Retina (tissue), 1 donor: ENCODE data around the gene PDE4C.

ENCODE experiments used
- DNase-seq: peaks from one replicate; pipeline ENCODE4 v3.0.0-alpha.2; 2016

PDE4C gene

DNA sequence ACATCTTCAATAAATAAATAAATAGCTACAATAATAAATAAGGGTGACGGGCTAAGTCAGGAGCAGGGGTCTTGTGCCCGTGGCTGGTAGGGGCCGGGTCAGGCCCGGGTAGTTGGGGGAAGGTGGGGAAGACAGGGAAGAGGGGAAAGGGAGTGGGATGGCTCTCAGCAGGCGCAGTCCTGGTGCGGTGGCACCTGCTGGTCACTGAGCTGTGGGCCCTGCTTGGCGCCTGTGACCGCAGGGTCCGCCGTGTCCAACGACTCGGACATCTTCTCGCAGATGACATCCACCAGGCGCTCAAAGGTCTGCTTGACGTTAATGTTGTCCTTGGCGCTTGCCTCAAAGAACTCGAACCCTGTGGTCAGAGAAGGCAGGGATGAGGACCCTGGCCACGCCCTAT lies 28.9 kb downstream of the PDE4C start:
- DNase-seq = no peak

DNA sequence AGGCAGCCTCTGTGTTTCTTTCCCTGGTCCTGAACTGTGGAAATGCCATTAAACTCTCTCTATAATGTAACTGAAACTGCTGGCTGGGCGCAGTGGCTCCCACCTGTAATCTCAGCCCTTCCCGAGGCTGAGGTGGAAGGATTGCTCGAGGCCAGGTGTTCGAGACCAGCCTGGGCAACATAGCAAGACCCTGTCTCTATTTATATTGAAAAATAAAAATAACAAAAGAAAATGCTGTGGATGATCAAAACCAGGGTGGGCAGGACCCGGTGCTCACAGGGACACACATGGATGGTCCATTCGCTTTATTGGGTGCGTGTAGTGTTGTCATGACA lies 29.8 kb downstream of the PDE4C start:
- no peak for DNase-seq

DNA sequence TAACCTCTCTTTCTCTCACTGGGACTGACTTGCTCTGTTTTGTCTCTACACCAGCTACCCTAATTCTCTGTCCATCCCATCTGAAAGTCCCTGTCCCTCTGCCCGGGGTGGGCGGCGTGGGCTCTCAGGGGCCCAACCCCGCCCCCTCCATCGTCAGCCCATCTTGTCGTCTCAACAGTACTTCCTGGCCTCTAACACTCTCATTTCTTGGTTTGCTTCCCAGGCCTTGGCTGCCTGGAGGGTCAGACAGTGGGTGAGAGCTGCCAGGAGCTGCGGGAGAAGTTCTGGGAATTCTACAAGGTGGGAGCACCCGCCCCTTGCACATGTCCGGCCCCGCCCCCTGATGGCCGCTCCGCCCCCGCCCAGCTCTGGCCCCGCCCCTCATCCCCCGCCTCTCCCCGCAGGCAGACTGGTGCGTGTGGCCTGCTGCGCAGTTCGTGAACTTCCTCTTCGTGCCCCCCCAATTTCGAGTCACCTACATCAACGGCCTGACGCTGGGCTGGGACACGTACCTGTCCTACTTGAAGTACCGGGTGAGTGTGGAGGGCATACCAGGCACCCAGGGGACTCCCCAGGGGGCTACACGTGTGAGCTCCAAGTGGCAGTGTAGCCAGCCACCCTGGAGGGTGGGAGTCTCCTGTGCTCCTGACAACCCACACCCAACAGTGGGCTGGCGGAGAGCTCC lies 31.5 kb downstream of the PDE4C start:
- DNase-seq = no peak

DNA sequence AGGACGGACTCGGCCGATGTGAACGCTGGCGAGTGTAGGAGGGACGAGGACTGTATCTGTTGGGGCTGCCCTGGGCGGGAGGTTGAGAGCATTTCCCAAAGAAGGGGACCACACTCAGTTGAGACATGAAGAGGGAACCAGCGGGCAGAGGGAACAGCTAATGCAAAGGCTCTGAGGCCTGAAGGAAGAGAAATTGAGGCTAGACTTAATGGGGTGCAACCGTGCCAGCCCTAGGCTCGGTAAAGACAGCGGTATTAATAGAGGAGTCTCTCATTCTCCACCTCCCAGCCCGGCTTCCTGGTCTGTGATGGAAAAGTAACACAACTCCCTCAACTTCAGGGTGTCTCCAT lies 32.1 kb downstream of the PDE4C start:
- DNase-seq = no peak

DNA sequence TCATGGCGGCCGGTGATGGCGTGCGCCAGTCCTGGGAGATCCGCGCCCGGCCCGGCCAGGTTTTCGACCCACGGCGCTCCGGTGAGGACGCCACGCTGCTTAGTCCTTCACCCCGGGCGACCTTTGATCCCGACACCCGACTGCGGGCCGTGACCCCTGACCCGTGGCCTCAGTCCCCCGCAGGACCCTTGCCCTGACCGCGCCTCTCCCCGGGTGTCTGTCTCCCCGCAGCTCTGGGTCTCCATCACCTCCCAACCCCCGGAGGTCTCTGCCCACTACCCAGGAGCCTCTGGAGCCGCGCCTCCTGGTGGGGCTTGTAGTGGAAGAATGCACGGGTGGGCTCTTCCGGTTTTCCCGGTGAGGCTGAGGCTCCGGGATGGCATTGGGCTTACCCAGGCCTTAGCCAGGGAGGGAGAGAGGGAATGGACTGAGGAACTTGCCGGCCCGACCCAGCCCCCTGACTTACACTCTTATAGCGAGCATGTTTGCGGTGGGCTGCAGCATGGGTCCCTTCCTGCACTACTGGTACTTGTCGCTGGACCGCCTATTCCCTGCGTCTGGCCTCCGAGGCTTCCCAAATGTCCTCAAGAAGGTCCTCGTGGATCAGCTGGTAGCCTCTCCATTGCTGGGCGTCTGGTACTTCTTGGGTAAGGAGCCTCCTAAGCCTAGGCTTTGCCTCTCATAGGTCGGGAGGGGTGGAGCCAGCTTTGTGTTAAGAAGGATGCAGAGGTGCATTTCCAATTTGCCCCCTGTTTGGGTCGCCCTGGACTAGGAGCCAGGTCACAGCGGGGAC lies 32.7 kb downstream of the PDE4C start:
- no peak for DNase-seq

DNA sequence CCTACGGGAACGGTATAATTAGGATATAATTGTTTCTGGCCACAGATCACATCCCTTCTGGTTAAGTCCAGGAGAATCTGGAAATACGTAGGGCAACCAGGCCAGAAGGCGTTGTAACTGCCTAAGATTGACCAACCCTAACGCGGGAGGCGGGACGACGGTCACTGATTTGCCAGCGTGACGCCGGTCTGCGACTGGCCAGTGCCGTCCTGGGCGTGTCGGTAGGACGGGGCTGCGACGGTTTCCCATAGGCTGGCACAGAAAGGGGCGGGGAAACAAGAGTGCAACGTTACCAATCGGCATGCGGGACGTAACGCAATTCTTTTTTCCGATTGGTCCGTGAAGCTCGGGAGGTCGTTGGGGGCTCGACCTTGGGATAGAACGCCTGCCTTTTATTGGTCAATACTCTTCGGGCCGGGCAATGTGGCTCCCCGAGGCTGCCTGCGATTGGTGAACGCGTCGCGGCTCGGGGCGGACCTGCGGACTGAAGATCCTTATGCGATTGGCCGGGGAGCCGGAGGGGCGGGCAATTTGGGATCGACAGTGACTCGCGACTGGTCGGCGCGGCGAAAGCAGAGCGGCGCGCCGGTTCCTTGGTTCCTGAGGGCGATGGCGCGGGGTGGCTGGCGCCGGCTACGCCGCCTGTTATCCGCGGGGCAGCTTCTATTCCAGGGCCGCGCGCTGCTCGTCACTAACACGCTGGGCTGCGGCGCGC lies 33.4 kb downstream of the PDE4C start, which contains the start of gene MPV17L2:
MPV17L2 (plus strand) TSS at position 546 of the 715 bp plus-strand sequence; CDS start at position 610, 64 bp downstream.
- DNase-seq = peak; percentile 98

DNA sequence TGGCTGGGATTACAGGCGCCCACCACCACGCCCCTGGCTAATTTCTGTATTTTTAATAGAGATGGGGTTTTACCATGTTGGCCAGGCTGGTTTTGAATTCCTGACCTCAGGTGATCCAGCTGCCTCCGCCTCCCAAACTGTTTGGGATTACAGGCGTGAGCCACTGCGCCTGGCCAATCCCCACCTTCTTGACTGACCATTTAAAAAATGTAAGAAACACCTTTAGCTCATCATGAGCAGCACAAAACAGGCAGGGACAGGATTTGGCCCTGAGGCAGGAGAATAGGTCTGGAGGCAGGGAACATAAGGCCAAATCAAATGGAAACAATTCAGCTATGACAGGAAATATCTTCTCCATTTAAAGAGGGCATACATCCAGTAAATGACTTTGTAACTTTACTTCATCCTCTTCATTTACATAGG lies 34.6 kb downstream of the PDE4C start:
- no peak for DNase-seq

DNA sequence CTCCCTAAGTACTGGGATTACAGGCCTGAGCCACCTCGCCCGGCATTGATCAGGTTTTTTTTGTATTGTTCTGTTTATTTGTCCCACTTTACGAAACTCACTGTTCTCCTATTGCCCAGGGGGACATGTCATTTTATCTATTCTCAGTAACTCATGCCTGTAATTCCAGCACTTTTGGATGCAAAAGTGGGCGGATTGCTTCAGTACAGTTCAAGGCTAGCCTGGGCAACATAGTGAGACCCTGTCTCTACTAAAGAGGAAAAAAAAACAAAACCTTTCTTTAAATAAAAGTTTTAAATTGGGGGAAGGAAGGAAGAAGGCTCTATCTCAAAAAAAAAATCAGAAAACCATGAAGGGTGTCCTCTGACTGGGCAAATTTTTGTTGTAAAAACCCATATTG lies 36.0 kb downstream of the PDE4C start:
- no peak for DNase-seq

DNA sequence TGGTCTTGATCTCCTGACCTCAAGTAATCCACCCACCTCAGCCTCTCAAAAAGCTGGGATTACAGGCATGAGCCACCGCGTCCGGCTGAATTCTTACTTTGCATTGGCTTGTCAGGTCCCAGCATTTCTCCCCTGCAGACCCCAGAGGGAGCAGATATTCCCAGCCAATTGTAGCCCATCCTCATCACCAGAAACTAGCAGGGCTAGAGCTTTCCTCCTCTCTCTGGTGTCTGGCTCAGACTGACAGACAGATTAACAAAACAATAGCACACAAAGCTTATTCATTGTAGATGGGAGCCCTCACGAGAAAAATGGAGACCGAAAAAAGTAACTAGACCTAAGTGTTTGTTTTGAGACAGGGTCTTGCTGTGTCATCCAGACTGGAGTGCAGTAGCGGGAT lies 40.7 kb downstream of the PDE4C start:
- no peak for DNase-seq

DNA sequence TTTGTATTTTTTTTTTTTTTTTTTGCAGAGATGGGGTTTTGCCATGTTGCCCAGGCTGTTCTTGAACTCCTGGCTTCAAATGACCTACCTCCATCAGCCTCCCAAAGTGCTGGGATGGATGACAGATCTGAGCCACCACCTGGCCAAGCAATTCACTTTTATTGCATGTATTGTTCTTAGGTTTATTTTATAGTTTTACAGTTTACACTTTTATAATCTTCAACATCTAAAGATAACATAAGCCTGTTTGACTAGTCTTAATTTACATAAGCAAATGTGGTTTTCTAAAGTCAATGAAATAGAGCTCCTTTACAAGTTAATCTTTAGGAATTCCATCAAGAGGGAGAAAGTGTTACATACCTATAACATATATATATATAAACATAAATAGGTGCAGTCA lies 42.7 kb downstream of the PDE4C start:
- no peak for DNase-seq

DNA sequence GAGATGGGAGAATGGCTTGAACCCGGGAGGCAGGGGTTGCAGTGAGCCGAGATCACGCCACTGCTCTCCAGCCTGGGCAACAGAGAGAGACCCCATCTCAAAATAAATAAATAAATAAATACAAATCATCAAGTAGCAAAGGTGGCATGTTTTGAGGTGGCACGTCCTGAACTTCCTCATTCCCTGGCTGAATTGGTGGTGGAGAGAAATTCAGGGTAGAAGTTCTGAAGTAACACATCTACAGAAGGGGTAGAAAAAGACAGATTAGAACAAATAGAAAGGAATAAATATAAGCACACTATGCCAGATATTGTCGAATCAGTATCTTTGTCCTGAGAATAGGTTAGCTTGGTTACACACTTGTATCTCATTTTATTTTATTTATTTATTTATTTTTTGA lies 46.3 kb downstream of the PDE4C start:
- no peak for DNase-seq

DNA sequence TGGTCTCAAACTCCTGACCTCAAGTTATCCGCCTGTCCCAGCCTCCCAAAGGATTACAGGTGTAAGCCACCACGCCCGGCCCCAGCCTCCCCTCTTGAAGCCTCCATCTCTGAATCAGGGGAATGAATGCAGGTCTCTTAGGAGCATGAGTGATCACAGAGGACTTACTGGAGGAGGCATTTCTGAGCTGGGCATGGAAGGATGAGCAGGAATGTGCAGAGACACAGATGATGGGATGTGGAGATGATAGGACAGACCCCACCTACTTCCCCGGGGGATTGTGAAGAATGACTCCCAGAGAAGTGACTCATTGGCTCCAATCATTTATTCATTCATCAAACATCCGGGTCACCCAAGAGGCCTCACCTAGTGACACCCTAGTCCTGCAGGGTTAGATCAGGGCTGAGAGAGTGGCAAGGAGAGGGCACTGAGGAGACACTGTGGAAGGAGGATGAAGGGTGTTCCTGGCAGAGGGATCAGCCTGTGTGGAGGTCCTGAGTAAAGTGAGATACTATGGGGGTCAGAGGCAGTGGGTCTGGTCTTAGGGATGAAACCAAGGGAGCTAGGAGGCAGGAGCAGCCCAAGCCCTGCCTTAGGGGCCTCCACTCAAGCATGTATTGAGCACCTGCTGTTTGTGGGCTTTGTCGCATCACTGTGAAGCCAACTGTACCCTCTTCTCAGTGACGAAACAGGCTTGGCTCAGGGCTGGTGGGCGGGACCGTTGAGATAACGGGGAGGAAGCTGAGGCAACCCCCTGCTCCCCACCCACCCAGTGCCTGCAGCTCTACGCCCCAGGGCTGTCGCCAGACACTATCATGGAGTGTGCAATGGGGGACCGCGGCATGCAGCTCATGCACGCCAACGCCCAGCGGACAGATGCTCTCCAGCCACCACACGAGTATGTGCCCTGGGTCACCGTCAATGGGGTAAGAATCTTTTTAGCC lies 49.6 kb downstream of the PDE4C start:
- DNase-seq = no peak

DNA sequence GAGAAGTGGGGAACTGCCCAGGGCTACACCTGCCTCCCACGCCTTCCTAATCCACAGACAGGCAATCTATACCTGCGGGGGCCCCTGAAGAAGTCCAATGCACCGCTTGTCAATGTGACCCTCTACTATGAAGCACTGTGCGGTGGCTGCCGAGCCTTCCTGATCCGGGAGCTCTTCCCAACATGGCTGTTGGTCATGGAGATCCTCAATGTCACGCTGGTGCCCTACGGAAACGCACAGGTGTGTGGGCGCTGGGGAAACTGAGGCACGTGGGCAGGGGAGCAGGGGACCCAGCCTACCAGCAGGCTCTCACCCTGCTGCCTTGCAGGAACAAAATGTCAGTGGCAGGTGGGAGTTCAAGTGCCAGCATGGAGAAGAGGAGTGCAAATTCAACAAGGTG lies 51.3 kb downstream of the PDE4C start:
- no peak for DNase-seq
